GM21825 (cell line): ENCODE results near the gene CCDC172.
"Not testable (repeated sequence)": the region's sequence is repeated elsewhere in the genome, so short reads cannot be mapped to it uniquely, and the experiment has no call there.

Source experiments
- ATAC-seq: cut with Tn5 transposase; IDR thresholded peaks from one replicate; pipeline ENCODE4 v1.9.1; 2021; ENCODE audit warnings: mild to moderate bottlenecking, moderate library complexity; ENCODE audit not compliant: unreplicated experiment

Gene CCDC172

DNA sequence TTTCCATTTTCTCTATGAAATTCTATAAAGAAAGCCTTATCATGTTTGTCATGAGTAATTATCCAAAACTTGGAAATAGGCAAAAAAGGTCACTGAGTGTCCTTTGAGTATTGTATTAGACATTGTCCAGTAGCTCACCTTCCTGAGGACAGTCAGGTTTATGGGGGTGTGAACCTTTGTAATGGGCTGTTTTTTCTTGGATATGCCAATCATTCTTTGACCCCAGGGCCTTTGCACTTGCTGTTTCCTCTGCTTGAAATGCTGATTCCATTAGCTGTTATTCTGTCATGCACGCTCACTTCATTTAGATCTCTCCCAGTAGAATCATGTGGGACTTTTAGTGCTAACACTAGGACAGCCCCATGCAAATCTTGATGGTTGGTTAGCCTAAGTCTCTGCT lies 4.9 kb downstream of the CCDC172 start:
- no peak for ATAC-seq

DNA sequence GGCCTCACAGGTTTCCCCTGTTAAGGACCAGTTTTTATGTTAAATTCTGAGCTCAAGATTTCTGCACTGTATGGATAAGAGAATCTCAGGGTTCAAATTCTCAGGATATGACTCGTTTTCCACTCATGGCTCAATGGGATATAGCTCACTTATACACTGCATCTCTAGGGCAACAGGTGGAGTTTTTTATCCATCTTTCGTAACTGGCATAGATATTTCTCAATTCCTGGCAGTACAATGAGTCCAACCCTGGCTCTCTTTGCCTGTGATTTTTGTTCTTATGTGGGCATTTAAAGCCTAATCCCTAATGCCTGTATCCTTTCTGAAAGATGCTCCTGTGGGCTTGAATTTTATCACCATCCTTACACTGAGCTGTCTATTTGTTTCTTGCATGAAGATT lies 7.6 kb downstream of the CCDC172 start:
- no peak for ATAC-seq

DNA sequence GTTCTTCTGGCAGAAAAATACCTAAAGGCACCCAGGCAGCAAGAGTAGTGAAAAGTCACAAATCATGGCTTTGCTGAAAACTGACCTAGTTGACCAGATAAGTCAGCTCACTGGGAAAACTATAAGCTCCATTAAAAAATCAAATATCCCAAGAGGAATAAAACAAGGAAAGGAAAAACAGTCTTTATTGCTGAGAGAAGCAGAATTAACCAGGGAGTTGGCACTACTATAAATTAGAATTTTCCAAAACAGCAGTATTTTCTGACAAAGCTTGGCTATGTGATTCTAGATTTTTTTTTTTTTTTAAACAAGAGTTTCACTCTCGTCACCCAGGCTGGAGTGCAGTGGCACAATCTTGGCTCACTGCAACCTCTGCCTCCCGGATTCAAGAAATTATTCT lies 12.6 kb downstream of the CCDC172 start:
- ATAC-seq = no peak

DNA sequence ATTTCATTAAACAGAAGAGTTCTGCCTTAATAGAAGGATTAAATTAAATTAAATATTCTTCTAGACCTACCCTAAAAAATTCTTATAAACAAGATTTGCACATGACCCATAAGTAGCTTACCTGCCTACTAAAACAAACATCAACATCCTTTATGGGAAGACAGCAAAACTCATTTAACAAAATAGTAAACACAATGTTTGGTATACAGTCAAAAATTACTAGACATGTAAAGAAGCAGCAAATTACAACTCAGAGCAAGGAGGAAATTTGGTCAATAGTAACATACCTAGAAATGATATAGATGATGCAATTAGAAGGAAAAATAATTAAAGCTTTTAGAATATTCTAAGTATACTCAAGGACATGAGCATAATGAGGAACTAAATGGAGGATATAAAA lies 27.9 kb downstream of the CCDC172 start:
- ATAC-seq = no peak

DNA sequence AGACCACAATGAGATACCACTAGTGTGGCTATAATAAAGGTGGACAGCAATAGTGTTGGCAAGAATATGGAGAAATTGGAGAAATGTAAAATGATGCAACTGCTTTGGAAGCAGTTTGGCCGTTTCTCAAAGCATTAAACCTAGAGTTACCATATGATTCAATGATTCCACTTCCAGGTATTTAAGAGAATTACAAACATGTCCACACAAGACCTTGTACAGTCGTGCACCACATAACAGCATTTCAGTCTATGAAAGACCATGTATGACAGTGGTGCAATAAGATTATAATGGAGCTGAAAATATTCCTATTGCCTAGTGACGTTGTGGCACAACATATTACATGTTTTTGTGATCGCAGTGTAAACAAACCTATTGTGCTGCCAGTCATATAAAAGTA lies 29.6 kb downstream of the CCDC172 start:
- no peak for ATAC-seq

DNA sequence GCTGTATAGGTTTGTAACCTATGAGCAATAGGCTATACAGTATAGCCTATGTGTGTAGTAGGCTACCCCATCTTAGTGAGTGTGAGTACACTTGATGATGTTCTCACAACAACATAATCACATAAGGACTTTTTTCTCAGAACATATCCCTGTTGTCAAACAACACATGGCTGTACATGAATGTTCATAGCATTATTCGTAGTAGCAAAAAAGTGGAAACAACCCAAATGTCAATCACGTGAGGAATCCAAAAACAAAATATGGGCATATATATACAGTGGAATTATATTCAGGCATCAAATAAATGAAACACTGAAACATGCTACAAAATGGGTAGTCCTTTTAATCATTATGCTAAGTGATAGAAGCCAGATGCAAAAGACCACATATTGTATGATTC lies 31.1 kb downstream of the CCDC172 start:
- no peak for ATAC-seq

DNA sequence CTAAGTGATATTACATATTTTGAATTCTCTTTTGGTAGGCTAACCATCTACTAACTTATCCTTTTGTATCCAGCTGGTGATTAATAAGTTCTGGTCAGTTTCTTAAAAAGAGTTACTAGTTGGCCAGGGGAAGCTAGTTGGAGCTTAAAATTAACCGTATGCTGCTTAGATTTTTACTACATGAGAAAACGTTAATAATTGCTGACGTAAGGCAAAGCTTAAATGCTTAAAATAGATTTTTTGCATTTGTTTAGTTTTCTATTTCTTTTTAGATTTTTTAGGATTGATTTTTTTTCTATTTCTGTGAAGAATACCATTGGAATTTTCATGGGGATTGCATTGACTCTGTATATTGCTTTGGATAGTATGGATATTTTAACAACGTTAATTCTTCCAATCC lies 32.6 kb downstream of the CCDC172 start:
- no peak for ATAC-seq

DNA sequence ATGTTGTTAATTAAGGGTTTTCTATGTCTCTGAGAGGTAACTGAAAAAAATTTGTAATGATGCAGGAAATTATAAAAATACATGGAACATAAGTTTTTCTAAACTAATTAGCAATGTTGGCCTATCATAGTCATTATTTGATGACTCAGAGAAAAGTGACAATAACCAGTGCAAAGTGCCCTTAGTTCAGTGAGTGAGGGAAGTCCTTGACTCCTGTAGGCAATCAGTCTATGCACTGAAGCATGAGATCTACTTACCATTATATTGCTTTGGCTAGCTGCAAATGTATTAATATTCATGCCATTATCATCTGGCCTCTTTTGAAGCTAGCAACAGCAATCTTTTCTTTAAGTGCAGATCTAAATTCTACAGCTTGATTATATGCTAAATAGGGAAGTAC lies 40.6 kb downstream of the CCDC172 start:
- no peak for ATAC-seq

DNA sequence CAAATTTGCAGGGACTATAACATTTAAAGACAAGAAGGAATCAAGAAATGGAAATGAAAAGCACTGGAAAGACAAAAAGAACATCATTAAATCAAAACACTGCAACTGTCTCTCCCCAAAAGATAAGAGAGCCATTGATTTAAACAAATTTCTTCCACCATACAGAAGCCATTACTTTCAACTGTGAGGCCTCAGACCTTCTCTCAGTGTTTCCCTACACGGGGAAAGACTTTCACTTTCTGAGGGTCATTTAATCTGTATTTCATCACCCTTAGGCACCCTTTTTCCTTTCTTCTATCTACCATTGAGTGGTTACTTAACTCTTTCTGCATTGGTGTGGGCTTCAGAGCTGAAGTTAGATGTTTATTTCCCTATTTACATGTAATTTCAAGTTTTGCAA lies 47.5 kb downstream of the CCDC172 start:
- ATAC-seq = no peak

DNA sequence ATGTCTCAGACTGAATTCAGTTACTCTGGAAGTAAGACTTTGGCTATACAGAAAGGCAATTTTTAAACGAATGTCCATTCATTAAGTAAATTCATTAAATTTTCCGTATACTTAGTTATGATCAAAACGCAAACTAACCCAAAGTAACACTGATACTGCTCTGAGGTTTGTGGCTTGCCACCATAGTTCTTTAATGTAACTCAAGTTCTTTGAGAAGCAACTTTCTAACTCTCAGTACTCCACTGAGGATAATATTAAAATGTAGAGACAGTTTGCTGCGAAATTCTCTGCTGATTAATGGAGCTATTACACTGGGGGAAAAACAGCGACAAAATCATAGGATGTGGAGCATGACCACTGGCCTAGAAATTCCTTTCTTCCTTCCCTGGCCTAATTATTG lies 58.0 kb downstream of the CCDC172 start:
- ATAC-seq = no peak

DNA sequence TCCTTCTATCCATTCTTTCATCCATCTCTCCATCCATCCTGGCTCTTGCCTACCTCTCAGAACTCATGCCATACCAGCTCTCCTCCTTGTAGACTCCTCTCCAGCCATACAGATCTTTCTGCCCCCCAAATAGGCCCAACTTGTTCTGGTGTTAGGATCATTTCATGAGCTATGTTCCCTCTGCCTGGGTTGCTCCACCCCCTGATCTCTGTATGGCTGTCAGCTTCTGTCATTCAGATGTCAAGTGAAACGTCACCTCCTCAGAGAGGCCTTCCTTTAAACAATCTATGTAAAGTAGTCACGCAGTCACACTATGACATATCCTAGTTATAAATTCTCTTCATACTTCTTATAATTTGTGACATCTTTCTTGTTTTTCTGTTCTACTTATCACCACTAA lies 61.1 kb downstream of the CCDC172 start:
- ATAC-seq = no peak

DNA sequence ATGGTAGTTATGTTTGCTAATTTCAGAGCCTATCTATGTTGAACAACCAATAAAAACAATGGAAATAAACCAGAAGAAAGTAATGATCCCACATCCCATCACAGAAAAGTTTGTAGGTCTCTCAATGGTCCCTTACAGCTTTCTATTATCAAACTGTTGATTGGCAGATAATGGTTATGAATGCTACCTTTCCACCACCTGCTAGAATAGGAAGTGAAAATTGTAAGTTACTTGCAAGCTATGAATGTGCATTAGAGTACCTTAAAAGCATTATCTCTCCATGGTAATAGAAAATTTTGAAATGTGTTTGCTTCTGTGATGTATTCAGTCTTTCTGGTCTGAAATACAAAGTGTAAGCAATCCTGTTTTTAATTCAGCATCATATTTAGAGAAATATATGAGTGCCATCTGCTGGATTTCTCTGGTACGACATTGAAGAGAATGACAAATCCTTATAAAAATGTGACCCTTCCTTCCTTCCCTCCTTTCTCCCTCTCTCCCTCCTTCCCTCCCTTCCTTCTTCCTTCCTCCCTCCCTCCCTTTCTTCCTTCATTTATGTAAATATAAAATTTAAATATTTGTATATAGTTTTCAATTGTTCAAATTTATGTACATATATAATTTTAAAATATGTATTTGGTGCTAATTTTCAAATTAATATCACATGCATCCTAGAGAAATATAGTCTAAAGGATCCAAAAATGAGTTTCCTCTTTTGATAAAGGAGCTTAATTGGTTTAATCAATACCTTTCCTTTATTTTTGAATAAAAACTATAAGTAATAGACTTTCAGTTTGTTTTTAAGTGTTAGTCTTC lies 62.0 kb downstream of the CCDC172 start:
- ATAC-seq = no peak

DNA sequence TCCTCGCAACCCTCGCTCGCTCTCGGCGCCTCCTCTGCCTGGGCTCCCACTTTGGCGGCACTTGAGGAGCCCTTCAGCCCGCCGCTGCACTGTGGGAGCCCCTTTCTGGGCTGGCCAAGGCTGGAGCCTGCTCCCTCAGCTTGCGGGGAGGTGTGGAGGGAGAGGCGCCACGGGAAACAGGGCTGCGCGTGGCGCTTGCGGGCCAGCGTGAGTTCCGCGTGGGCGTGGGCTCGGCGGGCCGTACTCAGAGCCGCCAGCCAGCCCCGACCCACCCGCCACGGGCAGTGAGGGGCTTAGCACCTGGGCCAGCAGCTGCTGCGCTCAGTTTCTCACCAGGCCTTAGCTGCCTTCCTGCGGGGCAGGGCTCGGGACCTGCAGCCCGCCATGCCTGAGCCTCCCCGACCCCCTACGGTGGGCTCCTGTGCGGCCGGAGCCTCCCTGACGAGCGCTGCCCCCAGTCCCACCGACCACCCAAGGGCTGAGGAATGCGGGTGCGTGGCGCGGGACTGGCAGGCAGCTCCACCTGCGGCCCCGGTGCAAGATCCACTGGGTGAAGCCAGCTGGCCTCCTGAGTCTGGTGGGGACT lies 69.1 kb downstream of the CCDC172 start:
- ATAC-seq = not testable (repeated sequence)

DNA sequence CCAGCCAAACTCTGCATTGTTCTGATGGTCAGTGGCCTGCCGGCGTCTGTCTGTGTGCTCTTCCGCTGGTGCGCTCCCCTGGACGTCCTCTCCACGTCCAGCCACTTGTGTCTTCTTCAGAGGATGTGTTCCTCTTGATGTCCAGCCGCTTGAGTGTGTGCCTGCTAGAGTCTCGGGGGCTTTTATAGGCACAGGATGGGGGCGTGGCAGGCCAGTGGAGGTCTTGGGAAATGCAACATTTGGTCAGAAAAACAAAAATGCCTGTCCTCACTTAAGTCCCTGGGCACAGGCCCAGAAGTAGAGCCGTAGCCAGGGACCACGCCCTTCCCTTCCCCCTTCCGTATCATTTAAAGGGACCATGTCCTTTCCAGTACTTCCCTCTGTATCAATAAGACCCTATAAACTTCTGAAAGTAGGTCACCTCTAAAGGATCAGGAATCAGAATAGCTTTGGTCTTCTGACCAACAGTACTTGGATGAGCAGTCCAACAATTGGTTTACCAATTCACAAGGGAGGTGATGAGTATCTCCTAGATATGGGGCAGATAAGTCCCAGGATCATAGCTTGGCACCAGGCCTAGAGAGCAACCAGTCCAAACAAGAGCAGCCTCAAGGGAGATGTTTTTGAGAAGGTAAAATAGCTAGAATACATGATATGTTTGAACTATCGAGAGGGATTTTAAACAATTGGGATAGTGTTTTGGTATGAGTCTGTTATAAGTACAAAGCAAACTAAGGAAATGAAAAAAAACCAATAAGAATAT lies 71.2 kb downstream of the CCDC172 start:
- no peak for ATAC-seq

DNA sequence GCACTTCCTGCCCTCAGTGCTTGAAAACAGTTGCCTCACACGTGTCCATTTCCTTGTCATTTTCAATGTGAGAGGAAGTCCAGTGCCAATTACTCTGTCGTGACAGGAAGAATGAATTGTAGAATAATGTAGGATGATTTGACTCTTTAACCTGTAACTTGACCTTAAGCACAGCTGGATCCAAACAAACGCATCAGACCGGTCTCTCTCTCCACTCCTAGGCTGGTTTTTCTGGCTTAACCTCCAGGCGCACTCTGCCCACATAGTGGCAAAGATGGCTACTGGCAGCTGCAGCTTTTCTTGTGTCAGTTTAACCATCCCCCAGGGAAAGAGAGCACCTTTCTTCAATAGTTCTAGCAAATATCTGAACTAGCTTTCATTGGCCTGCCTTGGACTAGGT lies 74.0 kb downstream of the CCDC172 start:
- no peak for ATAC-seq

DNA sequence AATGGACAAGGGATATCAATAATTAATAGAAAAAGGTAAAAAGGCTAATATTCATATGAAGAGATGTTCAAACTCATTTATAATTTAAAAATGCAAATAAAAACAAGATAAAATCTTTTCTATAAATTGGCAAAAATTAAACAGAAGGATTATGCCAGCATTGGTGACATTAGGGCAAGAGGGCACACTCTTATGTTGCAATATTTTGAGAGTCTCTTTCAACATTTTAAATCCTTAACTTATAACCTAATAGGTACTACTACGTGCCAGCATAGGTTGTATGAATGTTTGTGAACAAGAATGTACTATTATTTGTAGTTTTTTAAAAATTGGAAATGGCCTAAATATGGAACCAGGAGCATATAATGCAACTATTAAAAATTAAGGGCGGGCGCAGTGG lies 78.6 kb downstream of the CCDC172 start:
- no peak for ATAC-seq

DNA sequence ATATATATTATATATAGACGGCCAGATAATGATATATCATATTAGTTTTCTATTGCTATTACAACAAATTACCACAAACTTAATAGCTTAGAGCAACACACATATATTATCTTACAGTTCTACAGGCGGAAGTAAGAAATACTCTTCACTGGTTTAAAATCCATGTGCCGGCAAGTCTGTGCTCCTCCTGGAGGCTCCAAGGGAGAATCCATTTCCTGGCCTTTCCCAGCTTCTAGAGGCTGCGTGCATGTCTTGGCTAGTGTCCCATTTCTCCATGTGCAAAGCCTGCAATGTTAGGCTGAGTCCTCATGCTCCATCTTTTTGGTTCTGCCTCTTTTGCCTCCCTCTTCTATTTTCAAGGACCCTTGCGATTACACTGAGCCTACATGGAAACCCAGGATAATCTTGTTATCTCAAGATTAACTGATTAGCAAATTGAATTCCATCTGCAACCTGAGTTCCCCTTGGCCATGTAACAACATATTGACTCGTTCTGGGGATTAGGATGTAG lies 79.5 kb downstream of the CCDC172 start:
- no peak for ATAC-seq

DNA sequence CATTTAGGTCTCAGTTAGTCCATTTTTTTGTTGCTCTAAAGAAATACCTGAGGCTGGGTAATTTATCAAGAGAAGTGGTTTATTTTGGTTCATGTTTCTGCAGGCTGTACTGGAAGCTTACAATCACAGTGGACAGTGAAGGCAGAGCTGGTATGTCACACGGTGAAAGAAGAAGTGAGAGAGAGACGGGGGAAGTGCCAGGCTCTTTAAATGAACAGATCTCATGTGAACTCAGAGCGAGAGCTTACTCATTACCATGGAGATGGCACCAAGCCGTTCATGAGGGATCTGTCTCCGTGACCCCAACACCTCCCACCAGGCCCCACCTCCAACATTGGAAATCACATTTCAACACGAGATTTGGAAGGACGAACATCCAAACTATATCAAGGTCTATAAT lies 84.5 kb downstream of the CCDC172 start:
- ATAC-seq = no peak

DNA sequence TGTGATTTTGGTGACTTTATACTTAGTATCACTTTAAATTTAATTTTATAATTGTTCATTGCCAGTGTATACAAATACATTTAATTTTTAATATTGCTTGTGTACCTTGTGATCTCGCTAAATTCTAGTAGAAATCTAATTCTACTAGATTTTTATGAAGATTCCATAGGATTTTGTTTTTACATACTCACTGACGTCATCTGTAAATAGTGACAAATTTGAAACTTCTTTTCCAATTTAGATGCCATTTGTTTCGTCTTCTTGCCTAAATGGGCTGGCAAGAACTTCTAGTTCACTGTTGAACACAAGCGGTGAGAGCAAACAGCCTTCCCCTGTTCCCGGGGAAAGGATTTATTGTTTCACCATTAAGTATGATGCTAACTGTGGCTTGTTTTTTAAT lies 86.1 kb downstream of the CCDC172 start:
- ATAC-seq = no peak

DNA sequence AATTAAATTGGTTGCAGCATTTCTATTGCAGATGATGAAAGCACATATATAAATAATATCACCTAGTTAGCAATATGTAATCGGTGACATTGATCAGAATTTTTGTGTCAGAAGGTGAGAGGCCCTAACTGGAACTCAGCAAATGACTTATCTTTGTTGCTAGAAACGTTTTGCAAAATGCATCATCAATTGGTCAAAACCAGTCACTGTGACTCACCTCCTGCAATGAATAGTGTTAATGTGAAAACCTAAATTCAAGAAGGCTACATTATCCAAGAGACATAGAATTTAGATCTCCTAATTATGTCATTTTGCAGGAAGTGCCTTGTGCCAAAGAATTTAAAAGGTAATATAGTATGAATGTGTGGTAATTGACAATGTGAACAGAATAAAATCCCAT lies 93.6 kb downstream of the CCDC172 start:
- no peak for ATAC-seq

DNA sequence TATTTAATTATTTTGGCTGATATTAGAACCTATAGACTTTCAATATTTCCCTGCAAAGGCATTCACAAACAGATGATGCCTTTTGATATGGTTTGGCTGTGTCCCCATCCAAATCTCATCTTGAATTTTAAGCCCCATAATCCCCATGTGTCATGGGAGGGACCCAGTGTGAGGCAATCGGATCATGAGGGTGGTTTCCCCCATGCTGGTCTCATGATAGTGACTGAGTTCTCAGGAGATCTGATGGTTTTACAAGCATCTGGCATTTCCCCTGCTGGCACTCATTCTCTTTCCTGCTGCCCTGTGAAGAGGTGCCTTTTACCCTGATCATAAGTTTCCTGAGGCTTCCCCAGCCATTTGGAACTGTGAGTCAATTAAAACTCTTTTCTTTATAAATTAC lies 94.1 kb downstream of the CCDC172 start:
- no peak for ATAC-seq

DNA sequence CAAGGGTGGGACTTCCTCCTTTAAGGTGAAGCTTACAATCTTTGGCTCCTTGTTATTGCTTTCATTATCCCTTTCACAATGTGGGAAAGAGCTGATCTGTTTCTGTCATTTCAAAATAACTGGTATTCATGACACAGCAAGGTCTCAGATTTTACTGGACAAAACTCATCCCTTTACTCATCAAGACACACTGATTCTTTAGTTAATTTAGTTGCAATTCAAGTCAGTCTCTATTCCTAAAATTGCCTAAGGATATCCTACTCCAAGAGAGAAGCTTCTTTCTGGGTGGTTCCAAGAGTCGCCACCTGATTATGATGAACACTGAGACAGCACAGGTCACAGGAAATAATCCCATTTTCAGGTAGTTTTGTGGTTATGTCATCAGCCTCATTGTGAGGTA lies 97.6 kb downstream of the CCDC172 start:
- no peak for ATAC-seq
